T1000 (cell line): ENCODE results near the gene STPG3.

Experiments
- DNase-seq: peaks from one replicate; lab custom pipeline; 2025; ENCODE audit warnings: mixed read lengths; lab: John Stamatoyannopoulos, UW

The STPG3 gene

GRCh38 chr9:137222190-137223077 is 28.7 kb upstream of the STPG3 start, which contains the start of gene RNF208:
Gene RNF208 (minus strand): TSS chr9:137222240. CDS start chr9:137221212, 1,028 bp downstream.
- DNase-seq, result no peak

- DNase-seq, result peak; percentile 96
Measured at GRCh38 chr9:137223078-137223970, 27.8 kb upstream of the STPG3 start.

- DNase-seq, result no peak
Measured at GRCh38 chr9:137224830-137225694, 26.0 kb upstream of the STPG3 start, which contains the start of gene CYSRT1. Gene CYSRT1 (plus strand): TSS chr9:137225174. CDS start chr9:137225622, 448 bp downstream.

GRCh38 chr9:137225699-137226331 is 25.3 kb upstream of the STPG3 start:
- DNase-seq, result no peak

GRCh38 chr9:137226338-137227053 is 24.6 kb upstream of the STPG3 start:
- no peak for DNase-seq

- DNase-seq, result peak; percentile 38
Measured at GRCh38 chr9:137227054-137227852, 23.8 kb upstream of the STPG3 start, which contains the start of gene RNF224. Gene RNF224 (plus strand): TSS chr9:137227502. CDS start chr9:137228336, 834 bp downstream.

GRCh38 chr9:137227853-137228505 is 23.1 kb upstream of the STPG3 start:
- DNase-seq, result no peak

GRCh38 chr9:137228506-137228967 is 22.5 kb upstream of the STPG3 start:
- no peak for DNase-seq

- DNase-seq, result no peak
Measured at GRCh38 chr9:137228968-137229896, 21.9 kb upstream of the STPG3 start.

GRCh38 chr9:137229903-137230704 is 21.0 kb upstream of the STPG3 start:
- DNase-seq, result no peak

GRCh38 chr9:137230705-137231371 is 20.2 kb upstream of the STPG3 start, which contains the start of gene SLC34A3:
Gene SLC34A3 (plus strand): TSS chr9:137230901. CDS start chr9:137231703, 802 bp downstream.
- no peak for DNase-seq

GRCh38 chr9:137231372-137232039 is 19.6 kb upstream of the STPG3 start:
- no peak for DNase-seq

GRCh38 chr9:137232101-137232500 is 19.0 kb upstream of the STPG3 start:
- DNase-seq, result no peak

- DNase-seq, result no peak
Measured at GRCh38 chr9:137232510-137232909, 18.6 kb upstream of the STPG3 start.

- no peak for DNase-seq
Measured at GRCh38 chr9:137233143-137233980, 17.7 kb upstream of the STPG3 start.
